K562 (cell line): Measurements from ENCODE around the gene C1QTNF6. TPM values are rescaled to one million over a fixed set of nuclear protein-coding genes. Genes with fewer than 3 reads are reported as not detected.

Experiments
- CHD7 ChIP-seq: fragments of 200-600 bp; sonication (generic); IDR thresholded peaks from one replicate; pipeline ENCODE4 v1.6.1; 2012; ENCODE audit warnings: mild to moderate bottlenecking, low read depth, low read length, inconsistent platforms
- CREB1 ChIP-seq, 2 experiments: sonication (generic) in 1 of 2; formaldehyde crosslinking in 1 of 2; IDR thresholded peaks; 2 replicates each; pipeline versions ENCODE4 v1.6.1 to v1.8.0; 2012 to 2022; ENCODE audit warnings: inconsistent platforms in 1 of 2, mild to moderate bottlenecking in 1 of 2, missing genetic modification reagents in 1 of 2, moderate library complexity in 1 of 2
- FOSL1 ChIP-seq: fragments of 200-800 bp; sonication (Bioruptor generic); conservative IDR thresholded peaks from 2 replicates; pipeline ENCODE4 v1.6.1; 2016; ENCODE audit warnings: missing genetic modification characterization, missing compliant biosample characterization
- RHOXF2B ChIP-seq: fragments of 250-450 bp; sonication (Bioruptor Pico); conservative IDR thresholded peaks from 2 replicates; pipeline ENCODE4 v1.5.1; 2021
- SETDB1 ChIP-seq: IDR thresholded peaks from one replicate; pipeline ENCODE4 v1.6.1; 2012; ENCODE audit warnings: low read length, control low read depth, inconsistent platforms
- TSHZ1 ChIP-seq: fragments of 250-450 bp; sonication (Bioruptor Pico); IDR thresholded peaks from 2 replicates; pipeline ENCODE4 v1.4.0; 2020; ENCODE audit warnings: mild to moderate bottlenecking, moderate library complexity
- ZFP1 ChIP-seq: fragments of 450-650 bp; formaldehyde crosslinking; IDR thresholded peaks from 2 replicates; pipeline ENCODE4 v1.4.0; 2020; ENCODE audit warnings: mild to moderate bottlenecking, mixed read lengths
- ZNF586 ChIP-seq: fragments of 450-650 bp; formaldehyde crosslinking; conservative IDR thresholded peaks from 2 replicates; pipeline ENCODE4 v1.4.0; 2020; ENCODE audit warnings: mild to moderate bottlenecking, moderate library complexity
- ZNF785 ChIP-seq: fragments of 250-450 bp; sonication (Bioruptor Pico); IDR thresholded peaks from 2 replicates; pipeline ENCODE4 v1.4.0; 2020; ENCODE audit warnings: mild to moderate bottlenecking
- polyA plus RNA-seq, 8 experiments: library from polyadenylated mRNA; depleted of rRNA in 4 of 8; stranded (reverse) in 5 of 8; unstranded in 3 of 8; fragments of >200 nt; fragmentation: Nextera tagmentation in 2 of 8; fragmentation: Illumina TruSeq in 1 of 8; extraction: Ambion mirVana in 2 of 8; extraction: Trizol in 1 of 8; gene quantifications; 2 replicates each; pipeline versions ENCODE4 v1.2.1 to v1.2.3, GENCODE V29; 2011 to 2014; ENCODE audit warnings: inconsistent platforms in 1 of 8, missing spikeins in 1 of 8
- total RNA-seq, 7 experiments: library from RNA; depleted of rRNA in 6 of 7; stranded (reverse); fragments of >200 nt in 6 of 7; fragmentation: Illumina TruSeq in 2 of 7; extraction: Trizol in 2 of 7; gene quantifications; 2 replicates each; pipeline versions ENCODE4 v1.2.1 to v1.2.3, GENCODE V29; 2011 to 2021; ENCODE audit warnings: low replicate concordance in 1 of 7

The C1QTNF6 gene
- total and polyA plus RNA-seq, 9 of the 15 experiments (the other 6 are each of a cell fraction or from before 2014, with no cell fraction given), result 0.18 to 0.92 (median 0.55) TPM

GRCh38 chr22:37197451-37198257 is 9.6 kb upstream of the C1QTNF6 start (continued):
- TF ChIP-seq FOSL1 (peak; percentile 35; the same call in 1 of the 2 replicates), CHD7 (no peak), CREB1 (IDR thresholded peaks at IDR 0.05) (no peak), CREB1 (CRISPR knock-in tag; IDR thresholded peaks at IDR 0.05) (peak; percentile 53; the same call in 1 of the 2 replicates), ZNF586 (CRISPR knock-in tag) (no peak), ZNF785 (CRISPR knock-in tag) (no peak), TSHZ1 (CRISPR knock-in tag) (no peak), SETDB1 (no peak), RHOXF2B (no peak), ZFP1 (no peak)
- TF ChIP-seq, all 486 proteins: peak for 7
